H9 (cell line): ENCODE results near the gene PLEKHG5. TPM values are rescaled to one million over a fixed set of nuclear protein-coding genes. Genes with fewer than 3 reads are reported as not detected.
A peak's percentile ranks its signal among the peaks of the same experiment; 100 is the strongest.
"Not testable (repeated sequence)": the region's sequence is repeated elsewhere in the genome, so short reads cannot be mapped to it uniquely, and the experiment has no call there.

Experiments used
- DNase-seq: peaks from one replicate; pipeline ENCODE4 v3.0.0-alpha.2; 2017
- H2AFZ ChIP-seq: one replicate; pipeline ENCODE4 v1.6.1; 2013; ENCODE audit warnings: mild to moderate bottlenecking, low read length, control low read depth, moderate library complexity
- H2AK5ac ChIP-seq: 2 replicates; pipeline ENCODE4 v1.6.1; 2013; ENCODE audit warnings: low read length, control low read depth, mixed read lengths; ENCODE audit not compliant: insufficient read length
- H2BK120ac ChIP-seq: one replicate; pipeline ENCODE4 v1.6.1; 2013; ENCODE audit warnings: low read depth, mild to moderate bottlenecking, low read length, control low read depth, inconsistent platforms; ENCODE audit not compliant: poor library complexity, severe bottlenecking
- H2BK12ac ChIP-seq: 2 replicates; pipeline ENCODE4 v1.6.1; 2013; ENCODE audit warnings: low read length, control low read depth, mixed read lengths, low read depth; ENCODE audit not compliant: insufficient read length
- H2BK15ac ChIP-seq: 2 replicates; pipeline ENCODE4 v1.6.1; 2013; ENCODE audit warnings: low read depth, low read length, control low read depth
- H2BK20ac ChIP-seq: one replicate; pipeline ENCODE4 v1.6.1; 2013; ENCODE audit warnings: low read depth, mild to moderate bottlenecking, low read length, control low read depth, inconsistent platforms; ENCODE audit not compliant: poor library complexity, severe bottlenecking
- H2BK5ac ChIP-seq: 2 replicates; pipeline ENCODE4 v1.6.1; 2013; ENCODE audit warnings: low read length, control low read depth, mixed read lengths; ENCODE audit not compliant: insufficient read length
- H3K14ac ChIP-seq: 2 replicates; pipeline ENCODE4 v1.6.1; 2013; ENCODE audit warnings: low read length, control low read depth; ENCODE audit not compliant: insufficient read depth
- H3K18ac ChIP-seq: 2 replicates; pipeline ENCODE4 v1.6.1; 2013; ENCODE audit warnings: low read depth, mild to moderate bottlenecking, mixed read lengths, low read length, control low read depth; ENCODE audit not compliant: insufficient read length
- H3K23ac ChIP-seq: 2 replicates; pipeline ENCODE4 v1.6.1; 2013; ENCODE audit warnings: low read length, control low read depth, mixed read lengths, low read depth; ENCODE audit not compliant: insufficient read length
- H3K23me2 ChIP-seq: 2 replicates; pipeline ENCODE4 v1.6.1; 2013; ENCODE audit warnings: low read depth, mild to moderate bottlenecking, mixed read lengths, low read length, control low read depth; ENCODE audit not compliant: insufficient read length, poor library complexity, severe bottlenecking
- H3K27ac ChIP-seq: 2 replicates; pipeline ENCODE4 v1.5.1; 2013; ENCODE audit warnings: low read length, control low read depth, mixed read lengths, low read depth; ENCODE audit not compliant: insufficient read length
- H3K27me3 ChIP-seq: 2 replicates; pipeline ENCODE4 v1.6.1; 2013; ENCODE audit warnings: low read length, control low read depth, inconsistent platforms; ENCODE audit not compliant: insufficient read depth
- H3K4ac ChIP-seq: 2 replicates; pipeline ENCODE4 v1.6.1; 2013; ENCODE audit warnings: low read depth, mild to moderate bottlenecking, control low read depth, inconsistent platforms, low read length, moderate library complexity
- H3K4me1 ChIP-seq: 2 replicates; pipeline ENCODE4 v1.6.1; 2013; ENCODE audit warnings: low read length, control low read depth, inconsistent platforms; ENCODE audit not compliant: insufficient read depth
- H3K4me2 ChIP-seq: 2 replicates; pipeline ENCODE4 v1.6.1; 2013; ENCODE audit warnings: low read length, control low read depth, mixed read lengths; ENCODE audit not compliant: insufficient read length, insufficient read depth
- H3K56ac ChIP-seq: 2 replicates; pipeline ENCODE4 v1.6.1; 2013; ENCODE audit warnings: low read depth, mild to moderate bottlenecking, mixed read lengths, low read length, control low read depth; ENCODE audit not compliant: insufficient read length
- H3K79me1 ChIP-seq: 2 replicates; pipeline ENCODE4 v1.6.1; 2013; ENCODE audit warnings: low read depth, mild to moderate bottlenecking, moderate library complexity, low read length, control low read depth, inconsistent platforms; ENCODE audit not compliant: insufficient read depth, poor library complexity, severe bottlenecking
- H3K79me2 ChIP-seq: 2 replicates; pipeline ENCODE4 v1.6.1; 2013; ENCODE audit warnings: low read length, control low read depth, inconsistent platforms; ENCODE audit not compliant: insufficient read depth
- H3K9ac ChIP-seq: 2 replicates; pipeline ENCODE4 v1.6.1; 2013; ENCODE audit warnings: low read length, control low read depth, mixed read lengths; ENCODE audit not compliant: insufficient read length; ENCODE audit errors: extremely low read depth
- H3K9me3 ChIP-seq: one replicate; pipeline ENCODE4 v1.6.1; 2013; ENCODE audit warnings: low read depth, low read length, inconsistent platforms; ENCODE audit not compliant: control insufficient read depth
- H3T11ph ChIP-seq: one replicate; pipeline ENCODE4 v1.6.1; 2013; ENCODE audit warnings: mild to moderate bottlenecking, low read length, control low read depth, inconsistent platforms
- H4K20me1 ChIP-seq: one replicate; pipeline ENCODE4 v1.6.1; 2013; ENCODE audit not compliant: control insufficient read depth, insufficient read length, insufficient read depth
- H4K5ac ChIP-seq: 2 replicates; pipeline ENCODE4 v1.6.1; 2013; ENCODE audit warnings: low read depth, mild to moderate bottlenecking, mixed read lengths, low read length, control low read depth; ENCODE audit not compliant: insufficient read length
- H4K8ac ChIP-seq: replicated peaks from 2 replicates; pipeline ENCODE4 v1.6.1; 2013; ENCODE audit warnings: low read length, control low read depth, mixed read lengths, low read depth; ENCODE audit not compliant: insufficient read length
- H4K91ac ChIP-seq: 2 replicates; pipeline ENCODE4 v1.6.1; 2013; ENCODE audit warnings: low read depth, mild to moderate bottlenecking, moderate library complexity, mixed read lengths, low read length, control low read depth; ENCODE audit not compliant: insufficient read length
- H3K27ac Mint-ChIP-seq, 3 experiments: 2 replicates in 2 of 3; 3 replicates in 1 of 3; pipeline ENCODE4 v1.8.0; 2020 to 2021; ENCODE audit warnings: mixed read lengths in 3 of 3, mild to moderate bottlenecking in 1 of 3, moderate library complexity in 1 of 3
- H3K27me3 Mint-ChIP-seq: 2 replicates; pipeline ENCODE4 v1.8.0; 2021; ENCODE audit warnings: low read depth, mild to moderate bottlenecking, moderate library complexity, mixed read lengths
- H3K36me3 Mint-ChIP-seq, 3 experiments: 2 replicates in 2 of 3; 3 replicates in 1 of 3; pipeline ENCODE4 v1.8.0; 2020 to 2021; ENCODE audit warnings: low read depth in 3 of 3, mixed read lengths in 3 of 3; ENCODE audit not compliant: insufficient read depth in 1 of 3
- H3K4me1 Mint-ChIP-seq, 2 experiments: 2 replicates each; pipeline ENCODE4 v1.8.0; 2020; ENCODE audit warnings: mixed read lengths in 2 of 2
- H3K4me3 Mint-ChIP-seq, 2 experiments: 2 replicates in 1 of 2; 3 replicates in 1 of 2; pipeline ENCODE4 v1.8.0; 2020 to 2021; ENCODE audit warnings: mild to moderate bottlenecking in 2 of 2, mixed read lengths in 2 of 2, moderate library complexity in 1 of 2
- H3K9me3 Mint-ChIP-seq, 2 experiments: 2 replicates in 1 of 2; 3 replicates in 1 of 2; pipeline ENCODE4 v1.8.0; 2020; ENCODE audit warnings: mild to moderate bottlenecking in 2 of 2, mixed read lengths in 2 of 2, moderate library complexity in 1 of 2
- CTCF ChIP-seq: fragments of 200-600 bp; sonication (generic); conservative IDR thresholded peaks from 3 replicates; pipeline ENCODE4 v1.8.0; 2021; ENCODE audit warnings: antibody characterized with exemption, mild to moderate bottlenecking
- WGBS: extraction: QIAGEN DNeasy Blood & Tissue Kit; methylation state at CpG from one replicate; pipeline ENCODE4 v1.1.7; 2013; ENCODE audit warnings: missing lambda C conversion rate, low lambda C conversion rate, mixed read lengths; ENCODE audit not compliant: insufficient read length; ENCODE audit errors: extremely low coverage; 5-methylcytosine and 5-hydroxymethylcytosine counted together
- total RNA-seq: library from RNA; stranded (reverse); gene quantifications from 2 replicates; pipeline ENCODE4 v1.2.1, GENCODE V29; 2021

Gene PLEKHG5
- total RNA-seq, 1 experiment from 2014 or later, result 22.3 TPM

- Histone ChIP-seq H3K23me2 (no peaks in the 10 kb centered on the region), H3K18ac (no peak overlapping the region), H3K14ac (no peak overlapping the region), H3K4me1 (peaks cover 3% of the 10 kb centered on the region; the same call in 1 of the 2 replicates), H4K20me1 (no peaks in the 10 kb centered on the region), H3K4ac (no peak overlapping the region), H3K79me2 (no peaks in the 10 kb centered on the region), H3T11ph (no peak overlapping the region), H4K91ac (no peak overlapping the region), H3K9me3 (no peaks in the 10 kb centered on the region), H2AK5ac (no peak overlapping the region), H3K9ac (no peak overlapping the region), H2BK5ac (no peak overlapping the region), H3K56ac (no peak overlapping the region), H2BK15ac (no peak overlapping the region), H3K27ac (no peak overlapping the region), H2BK20ac (no peak overlapping the region), H3K4me2 (no peak overlapping the region), H4K8ac (no peak overlapping the region), H2AFZ (no peak overlapping the region), H2BK12ac (no peak overlapping the region), H3K27me3 (no peaks in the 10 kb centered on the region), H4K5ac (no peak overlapping the region), H3K79me1 (no peaks in the 10 kb centered on the region), H3K23ac (no peak overlapping the region), H2BK120ac (no peak overlapping the region)
- DNase-seq, result peak; percentile 80
- Mint-ChIP-seq H3K27ac (no peak overlapping the region), H3K9me3 (no peaks in the 10 kb centered on the region), H3K4me1 (peaks cover 5 to 22% of the 10 kb centered on the region in 2 experiments), H3K36me3 (peaks cover 0 to 10% (median 6%) of the 10 kb centered on the region in 3 experiments; a peak in 5 of 7 replicates), H3K4me3 (no peak overlapping the region), H3K27me3 (no peaks in the 10 kb centered on the region)
- TF ChIP-seq CTCF, result no peak
- no CpG with 5 or more reads among the region's 115 CpGs for WGBS
Observed at GRCh38 chr1:6454856-6455751, 36.4 kb downstream of the PLEKHG5 start.

GRCh38 chr1:6453895-6454855 lies 37.3 kb downstream of the PLEKHG5 start:
- not testable (repeated sequence) for H3K56ac ChIP-seq, H2BK5ac ChIP-seq, H3T11ph ChIP-seq, H3K4ac ChIP-seq, H3K79me2 ChIP-seq, H3K27me3 Mint-ChIP-seq, H3K18ac ChIP-seq, H4K5ac ChIP-seq, H3K23me2 ChIP-seq, H4K8ac ChIP-seq, H3K9ac ChIP-seq, H3K36me3 Mint-ChIP-seq, H2BK20ac ChIP-seq, H3K27ac ChIP-seq, H2BK120ac ChIP-seq, H2AFZ ChIP-seq, H3K4me3 Mint-ChIP-seq, H4K91ac ChIP-seq, H3K9me3 ChIP-seq, H3K23ac ChIP-seq, H3K14ac ChIP-seq, H3K4me2 ChIP-seq, H2AK5ac ChIP-seq, H3K27me3 ChIP-seq, H2BK15ac ChIP-seq, H4K20me1 ChIP-seq, H3K79me1 ChIP-seq, H3K4me1 ChIP-seq, H3K9me3 Mint-ChIP-seq, H2BK12ac ChIP-seq
- WGBS, result no CpG with 5 or more reads among the region's 85 CpGs
- Mint-ChIP-seq H3K4me1 (peaks cover 7 to 23% of the 10 kb centered on the region in 2 experiments), H3K27ac (peak overlapping the region in 1 of 3 experiments; percentile 32; a peak in 1 of 7 replicates)
- DNase-seq, result peak; percentile 64
